ENCODE measurements around the gene C15orf62.

The C15orf62 gene

GRCh38 chr15:40769274-40770146 is at the start of gene C15orf62:
Gene C15orf62, plus strand, starts transcription at chr15:40769980. Its CDS starts 516 bp downstream, at chr15:40770496.
- peak; percentile 48 for DNase-seq

GRCh38 chr15:40721701-40722100 is 48.1 kb upstream of the C15orf62 start:
- DNase-seq = no peak

GRCh38 chr15:40722354-40722753 is 47.4 kb upstream of the C15orf62 start:
- no peak for DNase-seq

- no peak for DNase-seq
Measured at GRCh38 chr15:40722934-40723333, 46.8 kb upstream of the C15orf62 start.

DNA sequence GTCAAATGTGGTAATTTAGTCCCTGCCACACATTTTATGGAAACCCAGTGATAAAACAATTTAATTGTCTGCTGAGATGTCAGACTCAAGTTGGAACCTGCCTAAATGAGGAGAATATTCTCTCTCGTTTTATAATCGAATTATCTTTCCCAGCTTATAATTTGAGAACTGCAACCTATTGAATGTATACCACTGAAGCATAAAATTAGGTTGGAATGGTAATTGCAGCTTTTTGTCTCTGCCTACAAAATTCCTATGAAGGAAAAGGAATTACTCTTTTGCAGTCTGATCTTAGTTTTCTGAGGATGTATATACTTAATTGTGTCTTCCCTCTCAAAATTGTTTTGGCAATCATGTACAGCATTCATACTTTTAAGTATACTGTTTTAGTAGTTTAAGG is 45.9 kb upstream of the C15orf62 start:
- DNase-seq = no peak

DNA sequence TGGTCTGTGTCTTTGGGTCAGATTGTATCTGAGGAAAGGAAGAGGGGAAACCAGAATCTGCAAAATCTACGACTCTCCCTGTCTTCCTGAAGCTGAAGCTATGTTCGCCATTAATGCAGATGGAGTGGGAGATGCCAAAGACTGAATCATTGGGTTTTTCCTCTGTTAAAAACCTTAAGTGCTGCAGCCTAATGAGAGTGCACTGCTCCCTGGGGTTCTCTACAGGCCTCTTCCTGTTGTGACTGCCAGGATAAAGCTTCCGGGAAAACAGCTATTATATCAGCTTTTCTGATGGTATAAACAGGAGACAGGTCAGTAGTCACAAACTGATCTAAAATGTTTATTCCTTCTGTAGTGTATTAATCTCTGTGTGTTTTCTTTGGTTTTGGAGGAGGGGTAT is 38.7 kb upstream of the C15orf62 start:
- DNase-seq = no peak

- DNase-seq = no peak
Measured at GRCh38 chr15:40736575-40736974, 33.2 kb upstream of the C15orf62 start.

DNA sequence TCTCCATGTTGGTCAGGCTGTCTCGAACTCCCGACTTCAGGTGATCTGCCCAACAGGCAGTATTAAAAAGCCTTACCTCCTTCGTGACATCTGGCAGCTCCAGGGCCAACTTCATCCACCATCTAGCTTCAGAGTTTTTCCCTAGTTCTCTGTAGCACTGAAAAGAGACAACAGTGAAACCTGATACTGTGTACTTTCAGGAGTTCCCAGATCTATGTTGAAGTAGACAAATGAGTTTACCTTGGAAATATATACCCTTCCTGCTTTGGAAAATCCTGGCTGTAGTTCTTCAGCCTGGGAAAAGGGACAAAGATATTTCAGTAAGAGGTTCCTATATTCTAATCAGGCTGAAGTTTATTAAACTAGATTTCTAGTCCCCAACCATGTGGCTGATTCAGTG is 32.7 kb upstream of the C15orf62 start:
- no peak for DNase-seq

DNA sequence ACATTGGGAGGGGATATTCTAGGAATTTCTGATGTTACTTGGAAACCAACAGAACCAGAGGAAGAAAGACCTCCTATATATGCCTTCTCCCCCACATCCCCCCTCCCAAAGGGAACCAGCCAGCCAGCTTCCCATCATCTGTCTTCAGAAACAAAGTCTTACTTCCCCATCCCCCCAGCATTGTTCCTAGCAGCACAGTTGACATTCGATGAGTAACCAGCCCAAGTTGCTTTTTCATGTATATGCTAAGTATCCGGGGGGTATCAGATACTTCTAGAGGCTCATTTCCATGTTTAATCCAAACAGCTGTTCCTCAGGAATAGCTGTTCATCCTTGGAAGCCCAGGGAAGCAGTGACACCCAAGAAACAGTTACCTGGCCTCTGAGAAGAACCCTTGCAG is 30.7 kb upstream of the C15orf62 start:
- no peak for DNase-seq

- no peak for DNase-seq
Measured at GRCh38 chr15:40739854-40740253, 29.9 kb upstream of the C15orf62 start.

DNA sequence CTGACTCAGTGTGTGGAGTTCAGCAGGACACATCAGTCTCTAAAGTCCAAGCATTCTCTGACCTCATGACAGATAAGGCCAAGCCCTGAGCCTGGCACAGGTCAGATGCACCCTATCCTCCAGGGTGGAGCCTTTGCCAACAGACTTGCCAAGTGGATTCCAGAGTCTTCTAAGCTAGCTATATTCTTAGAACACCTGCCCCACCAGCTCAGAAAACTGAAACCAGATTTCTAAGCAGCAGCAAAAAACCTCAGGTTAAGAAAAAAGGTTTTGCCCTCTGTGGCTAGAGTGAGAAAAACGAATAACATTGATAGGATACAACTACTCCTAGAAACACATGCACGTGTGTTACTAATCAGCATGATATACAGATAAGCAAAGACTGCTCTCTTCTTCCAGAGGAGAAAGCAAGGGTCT is 26.3 kb upstream of the C15orf62 start:
- no peak for DNase-seq

GRCh38 chr15:40743921-40744814 is 25.6 kb upstream of the C15orf62 start:
- no peak for DNase-seq

DNA sequence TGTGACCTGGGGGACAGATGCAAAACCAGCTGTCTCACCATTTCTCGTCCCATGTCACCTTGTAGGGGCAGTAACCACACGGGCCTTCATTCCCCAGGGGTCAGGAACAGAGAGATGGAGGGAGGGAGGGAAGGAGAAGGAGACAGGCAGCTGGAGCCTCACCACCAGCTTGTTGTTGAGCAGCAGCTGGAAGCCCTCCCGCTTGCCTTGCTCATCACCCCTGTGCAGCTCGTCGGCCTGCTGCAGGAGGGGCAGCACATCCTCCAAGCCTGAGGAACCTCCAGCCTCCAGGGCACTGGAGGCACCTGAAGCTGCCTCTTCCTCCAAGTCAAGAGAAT is 25.0 kb upstream of the C15orf62 start:
- no peak for DNase-seq

GRCh38 chr15:40746916-40747418 is 22.8 kb upstream of the C15orf62 start:
- DNase-seq = no peak

GRCh38 chr15:40747685-40748631 is 21.8 kb upstream of the C15orf62 start:
- no peak for DNase-seq

- DNase-seq = no peak
Measured at GRCh38 chr15:40749151-40749630, 20.6 kb upstream of the C15orf62 start.

DNA sequence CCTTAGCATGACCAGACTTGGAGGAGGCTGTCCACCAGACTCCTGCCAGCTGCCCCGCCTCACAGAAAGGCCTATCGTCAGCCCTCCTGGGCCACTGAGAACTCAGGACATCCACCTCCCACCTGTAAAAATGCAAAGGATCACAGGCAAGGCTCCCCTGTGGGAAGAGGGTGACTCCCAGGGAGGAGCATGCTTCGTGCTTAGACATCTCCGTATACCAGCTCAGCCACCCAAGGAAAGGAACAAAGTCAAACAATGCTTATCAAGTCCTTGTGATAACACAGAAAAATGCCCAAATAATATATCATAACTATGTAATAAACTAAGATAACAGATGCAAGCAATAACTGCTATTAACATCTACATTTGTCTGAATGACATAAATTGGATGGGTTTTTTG is 18.9 kb upstream of the C15orf62 start:
- DNase-seq = no peak

DNA sequence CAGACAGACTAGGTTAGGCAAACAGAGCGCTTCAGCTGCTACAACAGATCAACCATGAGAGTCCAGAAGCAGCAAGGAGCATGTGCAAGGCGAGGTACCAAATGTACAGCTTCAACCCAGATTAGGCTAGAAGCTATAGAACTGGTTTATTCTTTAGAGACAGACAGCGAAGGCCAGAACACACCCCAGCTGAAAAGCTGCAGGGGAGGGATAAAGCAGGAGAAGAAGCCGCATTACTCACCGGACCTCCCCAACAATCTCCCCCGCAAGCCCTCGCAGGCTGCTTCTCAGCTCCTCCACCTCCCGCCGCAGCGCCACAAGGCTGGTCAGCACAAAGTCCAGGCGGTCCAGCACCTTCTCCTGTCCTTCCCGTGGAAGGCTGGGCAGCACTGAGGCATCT is 18.0 kb upstream of the C15orf62 start:
- DNase-seq = no peak

DNA sequence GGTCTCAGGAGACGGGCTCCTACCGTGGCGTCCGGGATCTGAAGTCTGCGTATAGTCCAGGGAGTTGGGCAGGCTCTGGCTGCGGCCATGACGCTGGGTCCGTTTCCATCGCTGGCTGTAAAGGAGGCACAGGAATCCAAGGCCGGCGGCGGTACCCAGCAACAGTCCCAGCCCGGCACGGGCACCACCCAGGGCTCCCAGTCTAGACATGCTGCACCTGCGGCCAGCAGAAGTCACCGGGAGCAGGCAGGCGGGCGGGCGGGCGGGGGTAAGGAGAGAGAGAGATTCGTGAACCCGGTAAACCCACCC is 15.3 kb upstream of the C15orf62 start:
- no peak for DNase-seq

- DNase-seq = peak; percentile 96
Measured at GRCh38 chr15:40754883-40755811, 14.6 kb upstream of the C15orf62 start, which contains the start of gene RMDN3. Gene RMDN3, minus strand, starts transcription at chr15:40755254. Its CDS starts 471 bp downstream, at chr15:40754783.

- DNase-seq = no peak
Measured at GRCh38 chr15:40755812-40756208, 14.0 kb upstream of the C15orf62 start.
